HEK293T (cell line): ENCODE measurements around the gene NR6A1.

ENCODE experiments used
- CTCF ChIA-PET: fragments of 350-600 bp; formaldehyde crosslinking; extraction: SDS; loops from one replicate; lab custom pipeline; 2021; ENCODE audit warnings: antibody characterized with exemption, inconsistent platforms; lab: Yijun Ruan, JAX
- POLR2A ChIA-PET: fragments of 350-600 bp; formaldehyde crosslinking; extraction: SDS; loops from one replicate; lab custom pipeline; 2020; ENCODE audit warnings: antibody characterized with exemption, inconsistent platforms; lab: Yijun Ruan, JAX
- DNase-seq: peaks from one replicate; pipeline ENCODE4 v3.0.0; 2012; ENCODE audit warnings: mixed read lengths; ENCODE audit errors: extremely low spot score
- ARNT ChIP-seq: fragments of 450-650 bp; IDR thresholded peaks from 2 replicates; pipeline ENCODE4 v1.6.1; 2017; ENCODE audit warnings: mild to moderate bottlenecking
- BHLHE40 ChIP-seq: fragments of 450-650 bp; IDR thresholded peaks from 2 replicates; pipeline ENCODE4 v1.6.1; 2016; ENCODE audit warnings: mild to moderate bottlenecking, moderate library complexity, borderline replicate concordance
- CTBP1 ChIP-seq: fragments of 450-650 bp; IDR thresholded peaks from 2 replicates; pipeline ENCODE4 v1.6.1; 2016; ENCODE audit warnings: borderline replicate concordance
- ELF4 ChIP-seq: fragments of 450-650 bp; IDR thresholded peaks from 2 replicates; pipeline ENCODE4 v1.6.1; 2017; ENCODE audit warnings: antibody characterized with exemption
- FOXA1 ChIP-seq: fragments of 450-650 bp; IDR thresholded peaks from 2 replicates; pipeline ENCODE4 v1.6.1; 2016; ENCODE audit warnings: mild to moderate bottlenecking
- FOXK2 ChIP-seq: fragments of 450-650 bp; IDR thresholded peaks from 2 replicates; pipeline ENCODE4 v1.6.1; 2016; ENCODE audit warnings: mild to moderate bottlenecking
- FOXM1 ChIP-seq: fragments of 450-650 bp; IDR thresholded peaks from 2 replicates; pipeline ENCODE4 v1.6.1; 2017; ENCODE audit warnings: mild to moderate bottlenecking, borderline replicate concordance
- HDGF ChIP-seq: fragments of 450-650 bp; IDR thresholded peaks from 2 replicates; pipeline ENCODE4 v1.6.1; 2017; ENCODE audit warnings: antibody characterized with exemption, borderline replicate concordance
- L3MBTL2 ChIP-seq: fragments of 450-650 bp; conservative IDR thresholded peaks from 2 replicates; pipeline ENCODE4 v1.6.1; 2016; ENCODE audit warnings: mild to moderate bottlenecking
- LEF1 ChIP-seq: fragments of 450-650 bp; IDR thresholded peaks from 2 replicates; pipeline ENCODE4 v1.6.1; 2017; ENCODE audit warnings: mild to moderate bottlenecking, borderline replicate concordance
- NFRKB ChIP-seq: fragments of 450-650 bp; IDR thresholded peaks from 2 replicates; pipeline ENCODE4 v1.6.1; 2016; ENCODE audit warnings: mild to moderate bottlenecking, moderate library complexity
- PKNOX1 ChIP-seq: fragments of 450-650 bp; IDR thresholded peaks from 2 replicates; pipeline ENCODE4 v1.6.1; 2016
- SP1 ChIP-seq: fragments of 450-650 bp; IDR thresholded peaks from 2 replicates; pipeline ENCODE4 v1.6.1; 2017
- SUZ12 ChIP-seq: fragments of 450-650 bp; IDR thresholded peaks from 2 replicates; pipeline ENCODE4 v1.6.1; 2016; ENCODE audit warnings: mild to moderate bottlenecking
- TARDBP ChIP-seq: fragments of 450-650 bp; IDR thresholded peaks from 2 replicates; pipeline ENCODE4 v1.6.1; 2016
- ZNF384 ChIP-seq: fragments of 450-650 bp; IDR thresholded peaks from 2 replicates; pipeline ENCODE4 v1.6.1; 2016

NR6A1 gene

DNA sequence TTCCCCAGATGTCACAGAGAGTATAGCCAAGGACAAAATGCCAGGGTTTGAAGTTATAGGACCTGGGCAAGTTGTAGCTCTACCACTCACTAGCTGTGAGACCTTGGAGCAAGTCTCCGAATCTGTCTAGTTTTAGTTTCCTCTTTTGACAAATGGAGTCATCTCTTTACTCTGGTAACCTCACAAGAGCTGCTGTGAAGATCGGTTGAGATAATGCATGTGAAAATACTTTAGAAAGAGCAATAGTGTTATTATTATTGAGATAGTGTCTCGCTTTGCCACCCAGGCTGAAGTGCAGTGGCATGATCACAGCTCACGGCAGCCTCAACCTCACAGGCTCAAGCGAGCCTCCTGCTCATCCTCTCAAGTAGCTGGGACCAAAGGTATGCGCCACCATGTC lies 146.0 kb downstream of the NR6A1 start:
- DNase-seq, result no peak
- no peak for TF ChIP-seq ARNT
- no peak for TF ChIP-seq BHLHE40
- TF ChIP-seq CTBP1, result no peak
- no peak for TF ChIP-seq NFRKB
- TF ChIP-seq PKNOX1, result no peak
- no peak for TF ChIP-seq SUZ12
- no peak for TF ChIP-seq ZNF384
- TF ChIP-seq FOXM1, result no peak
- TF ChIP-seq L3MBTL2, result no peak
- TF ChIP-seq SP1, result no peak
- TF ChIP-seq ELF4, result no peak
- TF ChIP-seq FOXA1, result no peak
- TF ChIP-seq TARDBP, result no peak
- TF ChIP-seq LEF1, result no peak
- ChIA-PET CTCF (interaction anchor here (0.6 kb wide), 1 partner anchor 389 kb away, joined by 4 read pairs; no protein-coding TSS in a partner anchor), POLR2A (no interaction called here)

DNA sequence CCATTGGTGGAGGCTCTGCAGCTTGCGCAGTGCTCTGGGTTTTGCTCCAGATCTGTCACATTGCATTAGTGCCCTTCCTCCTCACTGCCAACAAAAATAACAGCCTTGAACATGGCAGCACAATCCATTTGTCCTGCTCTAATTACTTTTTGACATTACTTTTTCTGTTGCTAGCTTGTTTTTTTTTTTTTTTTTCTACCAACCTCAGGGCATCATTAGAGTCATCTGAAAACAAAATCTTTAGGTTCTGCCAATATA lies 146.4 kb downstream of the NR6A1 start:
- POLR2A ChIA-PET, result no interaction called here
- no peak for DNase-seq

GRCh38 chr9:124623966-124624734 lies 147.0 kb downstream of the NR6A1 start:
- ChIA-PET CTCF (interaction anchor here (0.9 to 1.0 kb wide), 2 partner anchors 8 to 43 kb away, joined by 4 read pairs; no protein-coding TSS in a partner anchor), POLR2A (interaction anchor here (0.6 to 1.7 kb wide), 2 partner anchors 34 to 238 kb away, joined by 3 to 5 read pairs; partner anchors contain the start of genes ARPC5L and RPL35)
- TF ChIP-seq FOXM1, result no peak
- DNase-seq, result no peak

More for the DNA sequence above, 146.4 kb downstream of the NR6A1 start:
- TF ChIP-seq FOXA1, result no peak
- TF ChIP-seq SUZ12, result no peak
- TF ChIP-seq TARDBP, result no peak
- TF ChIP-seq CTBP1, result no peak
- no peak for TF ChIP-seq HDGF
- no peak for TF ChIP-seq ZNF384
- no peak for TF ChIP-seq NFRKB
- CTCF ChIA-PET, result interaction anchor here (0.9 to 1.0 kb wide), 2 partner anchors 9 to 42 kb away, joined by 4 read pairs; no protein-coding TSS in a partner anchor

GRCh38 chr9:124622882-124623281 lies 148.2 kb downstream of the NR6A1 start:
- DNase-seq, result no peak
- POLR2A ChIA-PET, result interaction anchor here (1.7 kb wide), 1 partner anchor 35 kb away, joined by 5 read pairs; no protein-coding TSS in a partner anchor
- CTCF ChIA-PET, result interaction anchor here (0.6 to 1.6 kb wide), 2 partner anchors 90 to 163 kb away, joined by 3 to 6 read pairs; no protein-coding TSS in a partner anchor
- no peak for TF ChIP-seq SUZ12

DNA sequence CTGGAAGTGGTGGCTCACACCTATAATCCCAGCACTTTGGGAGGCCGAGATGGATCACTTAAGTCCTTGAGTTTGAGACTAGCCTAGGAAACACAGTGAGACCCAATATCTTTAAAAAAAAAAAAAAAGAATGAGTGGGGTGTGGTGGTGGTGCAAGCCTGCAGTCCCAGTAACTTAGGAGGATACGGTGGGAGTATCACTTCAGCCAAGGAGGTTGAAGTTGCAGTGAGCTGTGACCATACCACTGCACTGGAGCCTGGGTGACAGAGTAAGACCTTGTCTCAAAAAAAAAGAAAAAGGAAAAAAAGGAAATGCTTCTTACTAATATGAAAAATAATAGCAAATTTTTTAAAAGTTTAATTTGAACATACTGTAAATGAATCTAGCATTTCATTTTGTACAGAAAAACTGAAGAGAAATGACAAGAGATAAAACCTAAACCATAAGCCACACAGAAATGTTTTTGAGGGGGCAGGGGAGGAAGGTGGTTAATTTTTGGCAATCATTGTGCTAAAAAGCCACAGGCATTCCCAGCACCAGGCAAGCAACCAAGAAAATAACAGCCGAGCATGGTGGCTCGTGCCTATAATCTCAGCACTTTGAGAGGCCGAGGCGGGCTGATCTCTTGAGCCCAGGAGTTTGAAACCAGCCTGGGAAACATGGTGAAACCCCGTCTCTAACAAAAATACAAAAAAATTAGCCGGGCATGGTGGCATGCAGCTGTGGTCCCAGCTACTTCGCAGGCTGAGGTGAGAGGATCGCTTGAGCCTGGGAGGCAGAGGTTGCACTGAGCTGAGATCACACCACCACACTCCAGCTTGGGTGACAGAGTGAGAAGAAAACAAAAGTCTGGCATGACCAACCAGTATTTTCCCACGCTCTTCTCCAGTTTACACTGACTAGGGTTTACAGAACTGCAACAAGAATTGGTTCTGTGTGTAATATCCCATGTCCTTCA lies 149.5 kb downstream of the NR6A1 start:
- TF ChIP-seq FOXK2 (no peak), ARNT (no peak), TARDBP (no peak), FOXM1 (no peak), CTBP1 (no peak), HDGF (no peak)
- DNase-seq, result no peak
- CTCF ChIA-PET, result interaction anchor here (1.6 kb wide), 1 partner anchor 92 kb away, joined by 6 read pairs; no protein-coding TSS in a partner anchor
- POLR2A ChIA-PET, result no interaction called here

DNA sequence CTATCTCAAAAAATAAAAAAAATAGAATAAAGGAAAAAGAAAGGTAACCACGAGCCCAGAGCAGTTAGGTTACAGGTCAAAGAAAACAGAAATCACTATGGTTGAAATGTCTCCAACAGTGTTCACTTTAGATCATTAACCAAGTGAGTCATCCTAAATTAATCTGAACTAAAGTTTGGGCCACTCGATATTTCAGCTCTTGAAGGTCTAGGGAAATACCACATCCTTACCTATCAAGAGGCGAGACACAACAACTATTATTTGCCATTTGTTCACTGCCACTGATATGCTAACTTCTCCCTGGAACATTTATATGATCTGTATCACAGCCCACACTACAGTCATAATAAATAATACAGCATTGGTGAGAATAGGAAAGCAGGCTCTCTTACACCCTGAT lies 152.6 kb downstream of the NR6A1 start:
- no peak for DNase-seq

More for the DNA sequence above, 152.6 kb downstream of the NR6A1 start:
- ChIA-PET POLR2A (no interaction called here), CTCF (interaction anchor here (1.3 to 2.4 kb wide), 2 partner anchors 87 to 94 kb away, joined by 3 to 40 read pairs; no protein-coding TSS in a partner anchor)
- no peak for TF ChIP-seq TARDBP
- TF ChIP-seq FOXK2, result no peak
- TF ChIP-seq BHLHE40, result no peak
- no peak for TF ChIP-seq FOXA1
- no peak for TF ChIP-seq CTBP1
- no peak for TF ChIP-seq HDGF
- TF ChIP-seq L3MBTL2, result no peak
- TF ChIP-seq ARNT, result no peak
- TF ChIP-seq SP1, result no peak
- no peak for TF ChIP-seq LEF1
